ENCODE measurements around the gene PFDN2.

PFDN2 gene

GRCh38 chr1:161137881-161138280 lies 20.0 kb upstream of the PFDN2 start:
- H3K4me3 ChIP-seq (ENCODE audit: low read depth, low read length): no peak overlapping the region
- no peaks in the 10 kb centered on the region for H3K36me3 ChIP-seq (ENCODE audit: control insufficient read depth, insufficient read depth, low read length)
- H3K4me1 ChIP-seq (ENCODE audit: control insufficient read depth, insufficient read depth, low read length): no peaks in the 10 kb centered on the region
- no peak overlapping the region for H3K27ac ChIP-seq (ENCODE audit: low read depth, low read length)
- H3K27me3 ChIP-seq (ENCODE audit: control insufficient read depth, insufficient read depth, low read length): no peaks in the 10 kb centered on the region
- H3K9me3 ChIP-seq (ENCODE audit: control insufficient read depth, insufficient read depth, low read depth, low read length): no peaks in the 10 kb centered on the region
- no peak overlapping the region for H3K9ac ChIP-seq (ENCODE audit: low read length)

- H3K9ac ChIP-seq (ENCODE audit: low read length): peak overlapping the region; percentile 90
- no peaks in the 10 kb centered on the region for H3K9me3 ChIP-seq (ENCODE audit: control insufficient read depth, insufficient read depth, low read depth, low read length)
Measured at GRCh38 chr1:161133220-161133740, 15.4 kb upstream of the PFDN2 start.

GRCh38 chr1:161132410-161133219 lies 14.8 kb upstream of the PFDN2 start, which contains the start of gene DEDD:
DEDD (minus strand) TSS chr1:161132667; CDS start chr1:161124462, 8,205 bp downstream.
- Histone ChIP-seq H3K4me1 (ENCODE audit: control insufficient read depth, insufficient read depth, low read length) (0 out of 2 replicates have a peak, but pooled peaks cover 7% of the 10 kb centered on the region), H3K36me3 (ENCODE audit: control insufficient read depth, insufficient read depth, low read length) (peaks cover 27% of the 10 kb centered on the region), H3K9me3 (ENCODE audit: control insufficient read depth, insufficient read depth, low read depth, low read length) (no peaks in the 10 kb centered on the region), H3K9ac (ENCODE audit: low read length) (peak within 1 kb of the TSS; percentile 90), H3K4me3 (ENCODE audit: low read depth, low read length) (peak within 1 kb of the TSS; percentile 92), H3K27me3 (ENCODE audit: control insufficient read depth, insufficient read depth, low read length) (no peaks in the 10 kb centered on the region), H3K27ac (ENCODE audit: low read depth, low read length) (peak within 1 kb of the TSS; percentile 89)

More at GRCh38 chr1:161133220-161133740, 15.4 kb upstream of the PFDN2 start:
- peaks cover 20% of the 10 kb centered on the region for H3K36me3 ChIP-seq (ENCODE audit: control insufficient read depth, insufficient read depth, low read length)
- H3K27ac ChIP-seq (ENCODE audit: low read depth, low read length): peak overlapping the region; percentile 89
- H3K4me1 ChIP-seq (ENCODE audit: control insufficient read depth, insufficient read depth, low read length): 0 out of 2 replicates have a peak, but pooled peaks cover 7% of the 10 kb centered on the region
- H3K4me3 ChIP-seq (ENCODE audit: low read depth, low read length): peak overlapping the region; percentile 92
- H3K27me3 ChIP-seq (ENCODE audit: control insufficient read depth, insufficient read depth, low read length): no peaks in the 10 kb centered on the region

- Histone ChIP-seq H3K27ac (ENCODE audit: low read depth, low read length) (peak overlapping the region; percentile 89; the same call in 1 of the 2 replicates), H3K9me3 (ENCODE audit: control insufficient read depth, insufficient read depth, low read depth, low read length) (no peaks in the 10 kb centered on the region), H3K27me3 (ENCODE audit: control insufficient read depth, insufficient read depth, low read length) (no peaks in the 10 kb centered on the region), H3K4me1 (ENCODE audit: control insufficient read depth, insufficient read depth, low read length) (0 out of 2 replicates have a peak, but pooled peaks cover 7% of the 10 kb centered on the region), H3K9ac (ENCODE audit: low read length) (peak overlapping the region; percentile 90), H3K4me3 (ENCODE audit: low read depth, low read length) (peak overlapping the region; percentile 92), H3K36me3 (ENCODE audit: control insufficient read depth, insufficient read depth, low read length) (peaks cover 35% of the 10 kb centered on the region)
Measured at GRCh38 chr1:161131523-161132409, 13.9 kb upstream of the PFDN2 start.

GRCh38 chr1:161130266-161130665 lies 12.4 kb upstream of the PFDN2 start:
- Histone ChIP-seq H3K4me1 (ENCODE audit: control insufficient read depth, insufficient read depth, low read length) (0 out of 2 replicates have a peak, but pooled peaks cover 7% of the 10 kb centered on the region), H3K36me3 (ENCODE audit: control insufficient read depth, insufficient read depth, low read length) (peaks cover 47% of the 10 kb centered on the region), H3K27me3 (ENCODE audit: control insufficient read depth, insufficient read depth, low read length) (no peaks in the 10 kb centered on the region), H3K9ac (ENCODE audit: low read length) (no peak overlapping the region), H3K27ac (ENCODE audit: low read depth, low read length) (no peak overlapping the region), H3K9me3 (ENCODE audit: control insufficient read depth, insufficient read depth, low read depth, low read length) (no peaks in the 10 kb centered on the region), H3K4me3 (ENCODE audit: low read depth, low read length) (peak overlapping the region; percentile 92; the same call in 1 of the 2 replicates)

GRCh38 chr1:161128591-161129420 lies 11.0 kb upstream of the PFDN2 start:
- Histone ChIP-seq H3K36me3 (ENCODE audit: control insufficient read depth, insufficient read depth, low read length) (peaks cover 59% of the 10 kb centered on the region), H3K4me3 (ENCODE audit: low read depth, low read length) (no peak overlapping the region), H3K9ac (ENCODE audit: low read length) (no peak overlapping the region), H3K4me1 (ENCODE audit: control insufficient read depth, insufficient read depth, low read length) (0 out of 2 replicates have a peak, but pooled peaks cover 7% of the 10 kb centered on the region), H3K9me3 (ENCODE audit: control insufficient read depth, insufficient read depth, low read depth, low read length) (no peaks in the 10 kb centered on the region), H3K27me3 (ENCODE audit: control insufficient read depth, insufficient read depth, low read length) (no peaks in the 10 kb centered on the region), H3K27ac (ENCODE audit: low read depth, low read length) (no peak overlapping the region)

GRCh38 chr1:161127649-161128048 lies 9.8 kb upstream of the PFDN2 start:
- H3K36me3 ChIP-seq (ENCODE audit: control insufficient read depth, insufficient read depth, low read length): peaks cover 69% of the 10 kb centered on the region

GRCh38 chr1:161122967-161123366 lies 5.1 kb upstream of the PFDN2 start:
- no peak overlapping the region for H3K4me3 ChIP-seq (ENCODE audit: low read depth, low read length)
- no peak overlapping the region for H3K27ac ChIP-seq (ENCODE audit: low read depth, low read length)
- no peaks in the 10 kb centered on the region for H3K9me3 ChIP-seq (ENCODE audit: control insufficient read depth, insufficient read depth, low read depth, low read length)
- peaks cover 10% of the 10 kb centered on the region for H3K4me1 ChIP-seq (ENCODE audit: control insufficient read depth, insufficient read depth, low read length)
- H3K9ac ChIP-seq (ENCODE audit: low read length): no peak overlapping the region
- peaks cover 75% of the 10 kb centered on the region for H3K36me3 ChIP-seq (ENCODE audit: control insufficient read depth, insufficient read depth, low read length)
- no peaks in the 10 kb centered on the region for H3K27me3 ChIP-seq (ENCODE audit: control insufficient read depth, insufficient read depth, low read length)

More at GRCh38 chr1:161127649-161128048, 9.8 kb upstream of the PFDN2 start:
- no peaks in the 10 kb centered on the region for H3K9me3 ChIP-seq (ENCODE audit: control insufficient read depth, insufficient read depth, low read depth, low read length)
- H3K27ac ChIP-seq (ENCODE audit: low read depth, low read length): no peak overlapping the region
- H3K4me1 ChIP-seq (ENCODE audit: control insufficient read depth, insufficient read depth, low read length): 0 out of 2 replicates have a peak, but pooled peaks cover 7% of the 10 kb centered on the region
- no peak overlapping the region for H3K4me3 ChIP-seq (ENCODE audit: low read depth, low read length)
- H3K27me3 ChIP-seq (ENCODE audit: control insufficient read depth, insufficient read depth, low read length): no peaks in the 10 kb centered on the region
- H3K9ac ChIP-seq (ENCODE audit: low read length): no peak overlapping the region

GRCh38 chr1:161121834-161122233 lies 4.0 kb upstream of the PFDN2 start:
- Histone ChIP-seq H3K4me3 (ENCODE audit: low read depth, low read length) (no peak overlapping the region), H3K4me1 (ENCODE audit: control insufficient read depth, insufficient read depth, low read length) (peaks cover 10% of the 10 kb centered on the region), H3K27me3 (ENCODE audit: control insufficient read depth, insufficient read depth, low read length) (no peaks in the 10 kb centered on the region), H3K36me3 (ENCODE audit: control insufficient read depth, insufficient read depth, low read length) (peaks cover 64% of the 10 kb centered on the region), H3K9ac (ENCODE audit: low read length) (no peak overlapping the region), H3K9me3 (ENCODE audit: control insufficient read depth, insufficient read depth, low read depth, low read length) (no peaks in the 10 kb centered on the region), H3K27ac (ENCODE audit: low read depth, low read length) (no peak overlapping the region)

GRCh38 chr1:161121042-161121650 lies 3.3 kb upstream of the PFDN2 start:
- H3K36me3 ChIP-seq (ENCODE audit: control insufficient read depth, insufficient read depth, low read length): peaks cover 59% of the 10 kb centered on the region
- no peak overlapping the region for H3K4me3 ChIP-seq (ENCODE audit: low read depth, low read length)
- H3K9me3 ChIP-seq (ENCODE audit: control insufficient read depth, insufficient read depth, low read depth, low read length): no peaks in the 10 kb centered on the region
- no peak overlapping the region for H3K9ac ChIP-seq (ENCODE audit: low read length)
- no peak overlapping the region for H3K27ac ChIP-seq (ENCODE audit: low read depth, low read length)
- peaks cover 10% of the 10 kb centered on the region for H3K4me1 ChIP-seq (ENCODE audit: control insufficient read depth, insufficient read depth, low read length)
- no peaks in the 10 kb centered on the region for H3K27me3 ChIP-seq (ENCODE audit: control insufficient read depth, insufficient read depth, low read length)
